Stimulated activated CD8-positive, alpha-beta memory T cell treated with anti-CD3 and anti-CD28 coated beads, Interleukin-7, amount 100 ng/mL, for 48 hours (primary cell): ENCODE data around the gene PPIF.

Source experiments
- DNase-seq, 2 donors: peaks; one replicate each; pipeline ENCODE4 v3.0.0-alpha.2; 2020; ENCODE audit warnings: low read depth in 1 of 2; ENCODE audit errors: extremely low read depth in 1 of 2

Gene PPIF

GRCh38 chr10:79367426-79368189, 20.3 kb downstream of the PPIF start:
- DNase-seq = no peak

GRCh38 chr10:79372871-79373270, 25.6 kb downstream of the PPIF start:
- no peak for DNase-seq

GRCh38 chr10:79374312-79375191, 27.3 kb downstream of the PPIF start:
- DNase-seq = peak; percentile 41 to 52

GRCh38 chr10:79375321-79376077, 28.2 kb downstream of the PPIF start:
- no peak for DNase-seq

GRCh38 chr10:79376078-79376628, 28.9 kb downstream of the PPIF start:
- DNase-seq = no peak

GRCh38 chr10:79376751-79377556, 29.7 kb downstream of the PPIF start:
- no peak for DNase-seq

- DNase-seq = no peak
Observed at GRCh38 chr10:79377557-79378382, 30.5 kb downstream of the PPIF start.

- no peak for DNase-seq
Observed at GRCh38 chr10:79378383-79378646, 31.0 kb downstream of the PPIF start.

GRCh38 chr10:79378647-79379511, 31.6 kb downstream of the PPIF start:
- no peak for DNase-seq

GRCh38 chr10:79379512-79380124, 32.3 kb downstream of the PPIF start:
- no peak for DNase-seq

GRCh38 chr10:79380125-79380945, 33.1 kb downstream of the PPIF start:
- DNase-seq = no peak

- no peak for DNase-seq
Observed at GRCh38 chr10:79380946-79381721, 33.9 kb downstream of the PPIF start.

GRCh38 chr10:79381804-79382221, 34.5 kb downstream of the PPIF start:
- DNase-seq = no peak

GRCh38 chr10:79382491-79382941, 35.2 kb downstream of the PPIF start:
- DNase-seq = no peak

GRCh38 chr10:79383974-79384606, 36.8 kb downstream of the PPIF start:
- DNase-seq = no peak

GRCh38 chr10:79384773-79385391, 37.6 kb downstream of the PPIF start:
- no peak for DNase-seq
